Vagina (tissue), 2 donors: ENCODE measurements around the gene ATP5MC2. TPM values are rescaled to one million over a fixed set of nuclear protein-coding genes. Genes with fewer than 3 reads are reported as not detected.

Source experiments
- DNase-seq, 2 donors: peaks; one replicate each; pipeline ENCODE4 v3.0.0-alpha.2; 2017; ENCODE audit errors: extremely low spot score in 2 of 2
- H3K27ac ChIP-seq: fragments of 200-600 bp; sonication (generic); one replicate; pipeline ENCODE4 v1.5.1; 2019
- H3K27me3 ChIP-seq: fragments of 200-600 bp; sonication (generic); one replicate; pipeline ENCODE4 v1.5.1; 2019
- H3K36me3 ChIP-seq, 2 donors: fragments of 200-600 bp; sonication (generic); one replicate each; pipeline ENCODE4 v1.5.1; 2017 to 2019
- H3K4me1 ChIP-seq: fragments of 200-600 bp; sonication (generic); one replicate; pipeline ENCODE4 v1.5.1; 2019
- H3K4me3 ChIP-seq, 2 donors: fragments of 200-600 bp; sonication (generic); 1 replicate in 1 of 2; 2 replicates in 1 of 2; pipeline ENCODE4 v1.5.1; 2016 to 2019
- H3K9me3 ChIP-seq: fragments of 200-600 bp; sonication (generic); one replicate; pipeline ENCODE4 v1.5.1; 2019
- POLR2A ChIP-seq, 2 donors: fragments of 450-650 bp; IDR thresholded peaks; one replicate each; pipeline ENCODE4 v1.6.1; 2017; ENCODE audit warnings: antibody characterized with exemption in 2 of 2, mild to moderate bottlenecking in 2 of 2, moderate library complexity in 2 of 2
- POLR2AphosphoS5 ChIP-seq, 2 donors: sonication (generic); formaldehyde crosslinking; IDR thresholded peaks; one replicate each; pipeline ENCODE4 v1.9.0; 2017; ENCODE audit warnings: antibody characterized with exemption in 2 of 2, mild to moderate bottlenecking in 2 of 2, low read depth in 1 of 2; ENCODE audit not compliant: insufficient read depth in 1 of 2
- intact Hi-C: fragments of 100-400 bp; cut with DNase I; formaldehyde crosslinking; loops from one replicate; pipeline ENCODE4 v1.15.1; 2023
- total RNA-seq: library from RNA; depleted of rRNA; stranded (reverse); fragments of >200 nt; gene quantifications from one replicate; pipeline ENCODE4 v1.2.3, GENCODE V29; 2016
- TF ChIP-seq, protein P1 (sequence below), 3 experiments: fragments of 450-650 bp in 2 of 3; fragments of 200-600 bp in 1 of 3; sonication (generic) in 1 of 3; IDR thresholded peaks; one replicate each; pipeline ENCODE4 v1.5.1; 2017 to 2019; ENCODE audit warnings: antibody characterized with exemption in 3 of 3, mild to moderate bottlenecking in 2 of 3, moderate library complexity in 2 of 3

The ATP5MC2 gene
- total RNA-seq, 1 donor from 2014 or later = 311 TPM

DNA sequence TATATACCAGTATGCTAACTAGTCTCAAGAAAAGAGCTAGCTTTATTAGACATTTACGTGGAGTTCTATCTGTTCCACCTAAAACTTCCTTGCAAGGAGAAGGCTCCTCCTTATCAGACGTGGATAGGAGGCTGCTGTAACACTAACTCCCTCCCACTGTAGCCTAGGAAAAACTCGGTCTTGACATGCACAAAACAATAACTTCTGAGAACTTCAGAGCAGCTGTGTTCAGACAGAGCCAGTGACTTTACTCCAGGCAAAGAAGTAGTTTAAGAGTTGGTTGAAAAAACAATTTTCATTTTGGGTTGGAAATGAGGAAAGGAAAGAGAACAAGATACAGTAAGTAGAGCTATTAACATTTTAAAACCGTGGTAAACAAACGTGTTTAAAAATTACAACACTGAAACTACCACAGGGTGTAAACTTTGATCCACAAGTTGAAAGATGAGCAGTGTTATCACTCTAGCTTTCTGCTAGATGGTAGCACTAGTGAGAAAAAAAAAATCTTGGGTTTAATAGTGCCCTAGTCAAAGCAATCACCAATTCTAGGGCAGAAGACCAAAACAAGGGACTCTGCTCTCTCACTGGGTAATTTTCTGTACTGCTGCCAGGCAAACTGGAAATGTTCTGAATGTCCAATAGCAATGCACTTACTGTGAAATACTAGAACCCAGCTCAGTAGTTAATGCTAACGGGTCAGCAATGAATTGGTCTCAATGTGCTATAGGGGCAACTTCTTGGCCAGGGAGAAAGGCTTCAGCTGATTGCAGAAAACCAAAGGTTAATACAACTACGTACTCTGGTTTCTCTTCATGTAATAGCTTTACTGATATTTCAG is 52.1 kb downstream of the ATP5MC2 start:
- H3K9me3 ChIP-seq = no peaks in the 10 kb centered on the region
- peaks cover 65% of the 10 kb centered on the region for H3K4me1 ChIP-seq
- peak overlapping the region; percentile 94 for H3K27ac ChIP-seq
- intact Hi-C loops = no loop called here
- TF ChIP-seq POLR2A (IDR thresholded peaks at IDR 0.05) (no peak), POLR2AphosphoS5 (IDR thresholded peaks at IDR 0.05; ENCODE audit: insufficient read depth in 1 of 2, low read depth in 1 of 2) (peak in 1 of 2 donors; percentile 37)
- TF ChIP-seq, protein P1, sequence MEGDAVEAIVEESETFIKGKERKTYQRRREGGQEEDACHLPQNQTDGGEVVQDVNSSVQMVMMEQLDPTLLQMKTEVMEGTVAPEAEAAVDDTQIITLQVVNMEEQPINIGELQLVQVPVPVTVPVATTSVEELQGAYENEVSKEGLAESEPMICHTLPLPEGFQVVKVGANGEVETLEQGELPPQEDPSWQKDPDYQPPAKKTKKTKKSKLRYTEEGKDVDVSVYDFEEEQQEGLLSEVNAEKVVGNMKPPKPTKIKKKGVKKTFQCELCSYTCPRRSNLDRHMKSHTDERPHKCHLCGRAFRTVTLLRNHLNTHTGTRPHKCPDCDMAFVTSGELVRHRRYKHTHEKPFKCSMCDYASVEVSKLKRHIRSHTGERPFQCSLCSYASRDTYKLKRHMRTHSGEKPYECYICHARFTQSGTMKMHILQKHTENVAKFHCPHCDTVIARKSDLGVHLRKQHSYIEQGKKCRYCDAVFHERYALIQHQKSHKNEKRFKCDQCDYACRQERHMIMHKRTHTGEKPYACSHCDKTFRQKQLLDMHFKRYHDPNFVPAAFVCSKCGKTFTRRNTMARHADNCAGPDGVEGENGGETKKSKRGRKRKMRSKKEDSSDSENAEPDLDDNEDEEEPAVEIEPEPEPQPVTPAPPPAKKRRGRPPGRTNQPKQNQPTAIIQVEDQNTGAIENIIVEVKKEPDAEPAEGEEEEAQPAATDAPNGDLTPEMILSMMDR (IDR thresholded peaks at IDR 0.05) = no peak
- H3K4me3 ChIP-seq = peak overlapping the region; percentile 74 to 78
- H3K36me3 ChIP-seq = no peaks in the 10 kb centered on the region
- DNase-seq = no peak
- no peaks in the 10 kb centered on the region for H3K27me3 ChIP-seq

DNA sequence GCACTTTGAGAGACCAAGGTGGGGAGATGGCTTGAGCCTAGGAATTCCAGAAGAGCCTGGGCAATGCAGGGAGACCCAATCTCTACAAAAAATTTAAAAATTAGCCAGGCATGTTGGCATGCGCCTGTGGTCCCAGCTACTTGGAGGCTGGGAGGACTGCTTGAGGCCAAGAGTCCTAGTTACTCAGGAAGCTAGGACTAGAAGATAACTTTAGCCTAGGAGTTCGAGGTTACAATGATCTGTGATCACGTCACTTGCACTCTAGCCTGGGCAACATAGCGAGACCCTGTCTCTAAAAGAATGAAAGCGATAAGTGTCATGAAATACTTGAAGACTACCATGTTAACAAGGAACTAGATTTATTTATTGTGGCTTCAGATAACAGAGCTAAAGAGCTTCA is 53.2 kb downstream of the ATP5MC2 start:
- H3K4me1 ChIP-seq = peaks cover 76% of the 10 kb centered on the region
- intact Hi-C loops = no loop called here

DNA sequence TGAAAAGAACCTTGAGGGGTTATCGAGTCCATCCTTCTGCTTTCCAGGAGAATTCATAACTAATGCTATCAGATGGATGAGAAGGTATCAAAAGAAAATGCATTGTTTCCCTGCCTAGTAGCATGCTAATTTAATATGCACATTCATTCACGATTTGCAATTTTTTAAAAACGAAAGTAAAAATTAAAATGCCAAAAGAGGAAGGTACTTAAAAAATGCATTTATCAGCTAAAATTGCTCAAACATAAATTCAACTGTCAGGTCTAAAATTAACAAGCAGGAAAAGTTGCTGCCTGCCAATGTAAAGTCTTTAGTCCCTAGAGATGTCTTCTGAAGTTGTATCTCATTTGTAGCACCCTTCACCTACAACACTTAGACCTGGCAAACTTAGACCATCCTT is 57.6 kb downstream of the ATP5MC2 start:
- peaks cover 89% of the 10 kb centered on the region for H3K4me1 ChIP-seq
- H3K27ac ChIP-seq = no peak overlapping the region
- no peak for DNase-seq

More for the DNA sequence above, 53.2 kb downstream of the ATP5MC2 start:
- Histone ChIP-seq H3K36me3 (no peaks in the 10 kb centered on the region), H3K9me3 (no peaks in the 10 kb centered on the region), H3K27me3 (no peaks in the 10 kb centered on the region), H3K27ac (peak overlapping the region; percentile 94), H3K4me3 (no peak overlapping the region)
- TF ChIP-seq, protein P1 (IDR thresholded peaks at IDR 0.05) = no peak
- TF ChIP-seq POLR2AphosphoS5 (IDR thresholded peaks at IDR 0.05; ENCODE audit: insufficient read depth in 1 of 2, low read depth in 1 of 2) (no peak), POLR2A (IDR thresholded peaks at IDR 0.05) (no peak)
- no peak for DNase-seq

DNA sequence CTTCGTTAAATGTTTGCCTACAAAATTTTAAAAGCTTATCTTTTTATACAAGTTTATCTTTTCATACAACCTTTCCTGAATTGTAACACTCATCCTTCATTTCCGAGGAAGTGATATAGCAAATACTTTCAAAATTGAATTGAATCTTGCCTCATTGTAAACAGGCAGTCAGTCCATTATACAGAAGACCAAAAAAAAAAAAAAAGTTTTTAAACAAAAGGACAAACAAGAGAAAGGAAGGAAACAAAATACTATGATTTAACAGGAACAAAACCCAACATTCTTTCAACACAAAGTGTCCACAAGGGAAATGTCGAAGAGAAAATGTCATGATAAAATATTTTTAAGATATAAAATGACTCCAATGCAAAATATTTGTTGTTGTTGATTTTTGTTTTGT is 58.2 kb downstream of the ATP5MC2 start:
- H3K4me1 ChIP-seq = peaks cover 83% of the 10 kb centered on the region
- H3K9me3 ChIP-seq = no peaks in the 10 kb centered on the region
- H3K36me3 ChIP-seq = peaks cover 0 to 8% of the 10 kb centered on the region in 2 donors
- intact Hi-C loops = no loop called here
- no peak overlapping the region for H3K4me3 ChIP-seq
- peak overlapping the region; percentile 10 for H3K27ac ChIP-seq
- no peak for DNase-seq
- H3K27me3 ChIP-seq = no peaks in the 10 kb centered on the region
- no peak for TF ChIP-seq POLR2A (IDR thresholded peaks at IDR 0.05)
- TF ChIP-seq, protein P1 (IDR thresholded peaks at IDR 0.05) = no peak
- no peak for TF ChIP-seq POLR2AphosphoS5 (IDR thresholded peaks at IDR 0.05; ENCODE audit: insufficient read depth in 1 of 2, low read depth in 1 of 2)

More for the DNA sequence above, 57.6 kb downstream of the ATP5MC2 start:
- TF ChIP-seq, protein P1 (IDR thresholded peaks at IDR 0.05) = no peak
- no peak for TF ChIP-seq POLR2A (IDR thresholded peaks at IDR 0.05)
- no peak for TF ChIP-seq POLR2AphosphoS5 (IDR thresholded peaks at IDR 0.05; ENCODE audit: insufficient read depth in 1 of 2, low read depth in 1 of 2)
- intact Hi-C loops = no loop called here
- Histone ChIP-seq H3K9me3 (no peaks in the 10 kb centered on the region), H3K36me3 (peaks cover 0 to 8% of the 10 kb centered on the region in 2 donors), H3K27me3 (no peaks in the 10 kb centered on the region), H3K4me3 (no peak overlapping the region)

DNA sequence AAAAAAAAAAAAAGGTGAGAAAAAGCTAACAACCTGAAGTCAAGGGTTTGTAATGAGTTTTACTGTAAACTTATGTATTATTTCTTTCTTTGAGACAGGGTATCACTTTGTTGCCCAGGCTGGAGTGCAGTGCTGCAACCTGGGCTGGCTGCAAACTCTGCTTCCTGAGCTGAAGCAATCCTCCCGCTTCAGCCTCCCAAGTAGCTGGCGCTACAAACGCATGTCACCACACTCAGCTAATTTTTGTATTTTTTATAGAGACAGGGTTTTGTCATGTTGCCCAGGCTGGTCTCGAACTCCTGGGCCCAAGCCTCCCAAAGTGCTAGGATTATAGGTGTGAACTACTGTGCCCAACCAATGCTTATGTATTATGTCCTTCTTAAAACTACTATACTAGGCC is 58.9 kb downstream of the ATP5MC2 start:
- H3K4me3 ChIP-seq = no peak overlapping the region
- peaks cover 75% of the 10 kb centered on the region for H3K4me1 ChIP-seq
- TF ChIP-seq, protein P1 (IDR thresholded peaks at IDR 0.05) = no peak
- TF ChIP-seq POLR2AphosphoS5 (IDR thresholded peaks at IDR 0.05; ENCODE audit: insufficient read depth in 1 of 2, low read depth in 1 of 2) (no peak), POLR2A (IDR thresholded peaks at IDR 0.05) (no peak)
- H3K27ac ChIP-seq = peak overlapping the region; percentile 10
- no peak for DNase-seq
- intact Hi-C loops = no loop called here
- H3K27me3 ChIP-seq = no peaks in the 10 kb centered on the region
- peaks cover 0 to 8% of the 10 kb centered on the region in 2 donors for H3K36me3 ChIP-seq
- H3K9me3 ChIP-seq = no peaks in the 10 kb centered on the region
